AG04449 (cell line): ENCODE data around the gene ZNF628.

Experiments
- CTCF ChIA-PET: fragments of 350-600 bp; formaldehyde crosslinking; extraction: SDS; loops from one replicate; lab custom pipeline; 2021; ENCODE audit warnings: antibody characterized with exemption; lab: Yijun Ruan, JAX
- POLR2A ChIA-PET: fragments of 400-600, 350-600 bp; formaldehyde crosslinking; extraction: SDS; loops from one replicate; lab custom pipeline; 2020; ENCODE audit warnings: antibody characterized with exemption, inconsistent platforms; lab: Yijun Ruan, JAX
- DNase-seq: peaks from one replicate; pipeline ENCODE4 v3.0.0-alpha.2; 2010; ENCODE audit warnings: low read depth, low spot score
- H3K4me3 ChIP-seq: 2 replicates; pipeline ENCODE4 v1.5.1; 2011; ENCODE audit warnings: low read depth, mild to moderate bottlenecking, control low read depth, low read length
- CTCF ChIP-seq: IDR thresholded peaks from one replicate; pipeline ENCODE4 v1.5.1; 2011; ENCODE audit warnings: mild to moderate bottlenecking, moderate library complexity, low read length, control low read depth, inconsistent platforms; ENCODE audit not compliant: insufficient read depth; ENCODE audit errors: missing control alignments

Gene ZNF628

GRCh38 chr19:55491546-55492360, 15.3 kb downstream of the ZNF628 start:
- no peak for TF ChIP-seq CTCF
- no peak for DNase-seq
- CTCF ChIA-PET: interaction anchor here (0.8 to 17.6 kb wide), 7 partner anchors 10 to 189 kb away, joined by 3 to 173 read pairs (median 4); partner anchors contain the start of gene ZNF865
- POLR2A ChIA-PET: no interaction called here
- H3K4me3 ChIP-seq: no peak overlapping the region

GRCh38 chr19:55492362-55492944, 16.0 kb downstream of the ZNF628 start:
- CTCF ChIA-PET: interaction anchor here (1.4 to 17.6 kb wide), 4 partner anchors 9 to 114 kb away, joined by 4 to 173 read pairs (median 84); partner anchors contain the start of gene ZNF865
- DNase-seq: no peak
- TF ChIP-seq CTCF: no peak
- H3K4me3 ChIP-seq: no peak overlapping the region
- POLR2A ChIA-PET: interaction anchor here (2.0 kb wide), 1 partner anchor 12 kb away, joined by 8 read pairs; no protein-coding TSS in a partner anchor

- POLR2A ChIA-PET: interaction anchor here (2.0 to 2.7 kb wide), 2 partner anchors 11 to 17 kb away, joined by 8 to 10 read pairs; partner anchors contain the start of gene ZNF628
- CTCF ChIA-PET: interaction anchor here (1.4 to 17.6 kb wide), 4 partner anchors 8 to 114 kb away, joined by 4 to 173 read pairs (median 84); no protein-coding TSS in a partner anchor
- no peak for DNase-seq
- TF ChIP-seq CTCF: no peak
- H3K4me3 ChIP-seq: peak overlapping the region; percentile 51
Measured at GRCh38 chr19:55493052-55493644, 16.7 kb downstream of the ZNF628 start.

- CTCF ChIA-PET: interaction anchor here (1.4 to 17.6 kb wide), 4 partner anchors 7 to 113 kb away, joined by 3 to 173 read pairs (median 84); no protein-coding TSS in a partner anchor
- TF ChIP-seq CTCF: no peak
- DNase-seq: no peak
- POLR2A ChIA-PET: interaction anchor here (2.0 to 2.7 kb wide), 2 partner anchors 10 to 17 kb away, joined by 8 to 10 read pairs; partner anchors contain the start of gene ZNF628
- H3K4me3 ChIP-seq: peak overlapping the region; percentile 51
Measured at GRCh38 chr19:55493645-55494171, 17.3 kb downstream of the ZNF628 start.

- DNase-seq: no peak
- CTCF ChIA-PET: interaction anchor here (0.8 to 17.6 kb wide), 7 partner anchors 8 to 130 kb away, joined by 3 to 173 read pairs (median 4); partner anchors contain the start of gene ZNF784
- no peak for TF ChIP-seq CTCF
- H3K4me3 ChIP-seq: peak overlapping the region; percentile 51
- POLR2A ChIA-PET: interaction anchor here (0.7 to 2.7 kb wide), 3 partner anchors 10 to 127 kb away, joined by 3 to 10 read pairs (median 8); partner anchors contain the start of gene ZNF628
Measured at GRCh38 chr19:55494172-55494761, 17.9 kb downstream of the ZNF628 start.
